Measurements from ENCODE around the gene CFP. TPM values are rescaled to one million over a fixed set of nuclear protein-coding genes. Genes with fewer than 3 reads are reported as not detected.
A peak's percentile ranks its signal among the peaks of the same experiment; 100 is the strongest.

The CFP gene
- total RNA-seq, 1 donor from 2014 or later, result 0.06 TPM

- Mint-ChIP-seq H3K4me3 (no peak overlapping the region), H3K36me3 (no peaks in the 10 kb centered on the region), H3K27ac (peak overlapping the region; percentile 76), H3K9me3 (peaks cover 13% of the 10 kb centered on the region), H3K4me1 (peaks cover 11% of the 10 kb centered on the region), H3K27me3 (ENCODE audit: insufficient read depth, low read depth) (peaks cover 4% of the 10 kb centered on the region)
- Histone ChIP-seq H3K9ac (no peak overlapping the region), H3K79me2 (ENCODE audit: low read depth) (no peaks in the 10 kb centered on the region), H3K36me3 (no peaks in the 10 kb centered on the region), H3F3A (ENCODE audit: low read depth) (no peaks in the 10 kb centered on the region), H3K4me2 (no peak overlapping the region), H2AFZ (replicated peaks) (no peak overlapping the region), H3K9me3 (ENCODE audit: low read depth) (no peaks in the 10 kb centered on the region), H3K27ac (no peak overlapping the region), H3K27me3 (no peaks in the 10 kb centered on the region), H4K20me1 (ENCODE audit: low read depth) (no peaks in the 10 kb centered on the region), H3K4me1 (no peaks in the 10 kb centered on the region), H3K4me3 (no peak overlapping the region)
- TF ChIP-seq EZH2 (IDR thresholded peaks at IDR 0.05) (no peak), EZH2phosphoT487 (IDR thresholded peaks at IDR 0.05) (no peak), CTCF (IDR thresholded peaks at IDR 0.05) (no peak)
- no peak for DNase-seq (ENCODE audit: low spot score)
Measured at GRCh38 chrX:47610511-47610910, 19.2 kb downstream of the CFP start.

- Histone ChIP-seq H3K4me3 (no peak overlapping the region), H3K4me2 (no peak overlapping the region), H3K27ac (no peak overlapping the region), H3K4me1 (no peaks in the 10 kb centered on the region), H3K79me2 (ENCODE audit: low read depth) (no peaks in the 10 kb centered on the region), H2AFZ (replicated peaks) (peak overlapping the region; percentile 50), H3K9ac (no peak overlapping the region), H3F3A (ENCODE audit: low read depth) (no peaks in the 10 kb centered on the region), H3K9me3 (ENCODE audit: low read depth) (no peaks in the 10 kb centered on the region), H4K20me1 (ENCODE audit: low read depth) (no peaks in the 10 kb centered on the region), H3K36me3 (no peaks in the 10 kb centered on the region), H3K27me3 (no peaks in the 10 kb centered on the region)
- DNase-seq (ENCODE audit: low spot score), result peak; percentile 44
- Mint-ChIP-seq H3K9me3 (peaks cover 15% of the 10 kb centered on the region), H3K27ac (peak overlapping the region; percentile 88), H3K27me3 (ENCODE audit: insufficient read depth, low read depth) (peaks cover 4% of the 10 kb centered on the region), H3K36me3 (no peaks in the 10 kb centered on the region), H3K4me1 (peaks cover 11% of the 10 kb centered on the region), H3K4me3 (no peak overlapping the region)
- no peak for TF ChIP-seq EZH2 (IDR thresholded peaks at IDR 0.05)
- TF ChIP-seq CTCF (IDR thresholded peaks at IDR 0.05), result no peak
- TF ChIP-seq EZH2phosphoT487 (IDR thresholded peaks at IDR 0.05), result no peak
Measured at GRCh38 chrX:47608130-47608810, 21.5 kb downstream of the CFP start.

- H3K4me2 ChIP-seq, result no peak overlapping the region
- Mint-ChIP-seq H3K4me3 (no peak overlapping the region), H3K27ac (no peak overlapping the region), H3K36me3 (no peaks in the 10 kb centered on the region), H3K9me3 (peaks cover 10% of the 10 kb centered on the region), H3K27me3 (ENCODE audit: insufficient read depth, low read depth) (peaks cover 4% of the 10 kb centered on the region), H3K4me1 (peaks cover 11% of the 10 kb centered on the region)
- no peaks in the 10 kb centered on the region for H3K79me2 ChIP-seq (ENCODE audit: low read depth)
- no peaks in the 10 kb centered on the region for H3F3A ChIP-seq (ENCODE audit: low read depth)
- H4K20me1 ChIP-seq (ENCODE audit: low read depth), result no peaks in the 10 kb centered on the region
- no peaks in the 10 kb centered on the region for H3K4me1 ChIP-seq
- H3K27ac ChIP-seq, result no peak overlapping the region
- no peak overlapping the region for H3K9ac ChIP-seq
- no peak for DNase-seq (ENCODE audit: low spot score)
- no peaks in the 10 kb centered on the region for H3K36me3 ChIP-seq
- H3K27me3 ChIP-seq, result no peaks in the 10 kb centered on the region
- H2AFZ ChIP-seq (replicated peaks), result no peak overlapping the region
- no peak overlapping the region for H3K4me3 ChIP-seq
- TF ChIP-seq EZH2 (IDR thresholded peaks at IDR 0.05) (no peak), CTCF (IDR thresholded peaks at IDR 0.05) (no peak), EZH2phosphoT487 (IDR thresholded peaks at IDR 0.05) (no peak)
- H3K9me3 ChIP-seq (ENCODE audit: low read depth), result no peaks in the 10 kb centered on the region
Measured at GRCh38 chrX:47607091-47607490, 22.6 kb downstream of the CFP start.
